Measurements from ENCODE around the gene LNX2.

Gene LNX2

GRCh38 chr13:27617881-27618321, 2.4 kb downstream of the LNX2 start:
- H3K9me3 ChIP-seq (ENCODE audit: insufficient read depth, low read length): peaks cover 8% of the 10 kb centered on the region; the same call in 1 of the 2 replicates
- no peak overlapping the region for H3K4me3 ChIP-seq (ENCODE audit: low read length)
- H3K9ac ChIP-seq (ENCODE audit: low read length): no peak overlapping the region
- peaks cover 95% of the 10 kb centered on the region for H3K79me2 ChIP-seq (ENCODE audit: low read length)
- peaks cover 22% of the 10 kb centered on the region for H3K4me1 ChIP-seq (ENCODE audit: low read length)
- TF ChIP-seq EZH2phosphoT487 (IDR thresholded peaks at IDR 0.05; ENCODE audit: low read depth) (no peak), CTCF (IDR thresholded peaks at IDR 0.05; ENCODE audit: low read depth, low read length) (no peak)
- peaks cover 27% of the 10 kb centered on the region for H3K36me3 ChIP-seq (replicated peaks; ENCODE audit: low read depth, low read length)
- H4K20me1 ChIP-seq (ENCODE audit: insufficient read depth, low read length): peaks cover 52% of the 10 kb centered on the region
- peak overlapping the region; percentile 87 for H3K4me2 ChIP-seq (ENCODE audit: low read length)
- no peak overlapping the region for H3K27ac ChIP-seq (ENCODE audit: low read length)
- no peak overlapping the region for H2AFZ ChIP-seq (ENCODE audit: low read depth, low read length)
- no peaks in the 10 kb centered on the region for H3K27me3 ChIP-seq (ENCODE audit: low read depth, low read length)

- Histone ChIP-seq H3K9me3 (ENCODE audit: insufficient read depth, low read length) (peaks cover 8% of the 10 kb centered on the region; the same call in 1 of the 2 replicates), H3K27ac (ENCODE audit: low read length) (no peak overlapping the region), H3K4me2 (ENCODE audit: low read length) (no peak overlapping the region), H3K4me1 (ENCODE audit: low read length) (peaks cover 9% of the 10 kb centered on the region), H3K9ac (ENCODE audit: low read length) (no peak overlapping the region), H3K27me3 (ENCODE audit: low read depth, low read length) (no peaks in the 10 kb centered on the region), H3K36me3 (replicated peaks; ENCODE audit: low read depth, low read length) (peaks cover 31% of the 10 kb centered on the region), H3K4me3 (ENCODE audit: low read length) (no peak overlapping the region), H4K20me1 (ENCODE audit: insufficient read depth, low read length) (peaks cover 73% of the 10 kb centered on the region), H3K79me2 (ENCODE audit: low read length) (peaks cover 99% of the 10 kb centered on the region), H2AFZ (ENCODE audit: low read depth, low read length) (no peak overlapping the region)
- TF ChIP-seq EZH2phosphoT487 (IDR thresholded peaks at IDR 0.05; ENCODE audit: low read depth): no peak
- TF ChIP-seq CTCF (IDR thresholded peaks at IDR 0.05; ENCODE audit: low read depth, low read length): no peak
Observed at GRCh38 chr13:27613628-27614027, 6.7 kb downstream of the LNX2 start.

GRCh38 chr13:27607125-27607524, 13.2 kb downstream of the LNX2 start:
- Histone ChIP-seq H3K27ac (ENCODE audit: low read length) (no peak overlapping the region), H3K27me3 (ENCODE audit: low read depth, low read length) (no peaks in the 10 kb centered on the region)

GRCh38 chr13:27605610-27606200, 14.6 kb downstream of the LNX2 start:
- Histone ChIP-seq H3K9me3 (ENCODE audit: insufficient read depth, low read length) (no peaks in the 10 kb centered on the region), H2AFZ (ENCODE audit: low read depth, low read length) (no peak overlapping the region), H3K4me2 (ENCODE audit: low read length) (0 out of 2 replicates have a peak overlapping the region, but pooled peaks have one; percentile 6), H3K36me3 (replicated peaks; ENCODE audit: low read depth, low read length) (peaks cover under 1% of the 10 kb centered on the region), H3K4me1 (ENCODE audit: low read length) (peaks cover 24% of the 10 kb centered on the region), H3K4me3 (ENCODE audit: low read length) (no peak overlapping the region), H3K27ac (ENCODE audit: low read length) (no peak overlapping the region), H3K27me3 (ENCODE audit: low read depth, low read length) (no peaks in the 10 kb centered on the region), H3K9ac (ENCODE audit: low read length) (no peak overlapping the region), H3K79me2 (ENCODE audit: low read length) (peaks cover 92% of the 10 kb centered on the region), H4K20me1 (ENCODE audit: insufficient read depth, low read length) (peaks cover 51% of the 10 kb centered on the region)
- TF ChIP-seq EZH2phosphoT487 (IDR thresholded peaks at IDR 0.05; ENCODE audit: low read depth): no peak
- no peak for TF ChIP-seq CTCF (IDR thresholded peaks at IDR 0.05; ENCODE audit: low read depth, low read length)

More at GRCh38 chr13:27607125-27607524, 13.2 kb downstream of the LNX2 start:
- TF ChIP-seq CTCF (IDR thresholded peaks at IDR 0.05; ENCODE audit: low read depth, low read length): no peak
- H3K9ac ChIP-seq (ENCODE audit: low read length): no peak overlapping the region
- H3K4me1 ChIP-seq (ENCODE audit: low read length): peaks cover 24% of the 10 kb centered on the region
- H3K79me2 ChIP-seq (ENCODE audit: low read length): peaks cover 93% of the 10 kb centered on the region
- H3K36me3 ChIP-seq (replicated peaks; ENCODE audit: low read depth, low read length): peaks cover 6% of the 10 kb centered on the region
- peaks cover 59% of the 10 kb centered on the region for H4K20me1 ChIP-seq (ENCODE audit: insufficient read depth, low read length)
- no peaks in the 10 kb centered on the region for H3K9me3 ChIP-seq (ENCODE audit: insufficient read depth, low read length)
- H2AFZ ChIP-seq (ENCODE audit: low read depth, low read length): no peak overlapping the region
- H3K4me2 ChIP-seq (ENCODE audit: low read length): no peak overlapping the region; the same call in 1 of the 2 replicates
- H3K4me3 ChIP-seq (ENCODE audit: low read length): no peak overlapping the region
